ENCODE measurements around the gene LYL1.

LYL1 gene

DNA sequence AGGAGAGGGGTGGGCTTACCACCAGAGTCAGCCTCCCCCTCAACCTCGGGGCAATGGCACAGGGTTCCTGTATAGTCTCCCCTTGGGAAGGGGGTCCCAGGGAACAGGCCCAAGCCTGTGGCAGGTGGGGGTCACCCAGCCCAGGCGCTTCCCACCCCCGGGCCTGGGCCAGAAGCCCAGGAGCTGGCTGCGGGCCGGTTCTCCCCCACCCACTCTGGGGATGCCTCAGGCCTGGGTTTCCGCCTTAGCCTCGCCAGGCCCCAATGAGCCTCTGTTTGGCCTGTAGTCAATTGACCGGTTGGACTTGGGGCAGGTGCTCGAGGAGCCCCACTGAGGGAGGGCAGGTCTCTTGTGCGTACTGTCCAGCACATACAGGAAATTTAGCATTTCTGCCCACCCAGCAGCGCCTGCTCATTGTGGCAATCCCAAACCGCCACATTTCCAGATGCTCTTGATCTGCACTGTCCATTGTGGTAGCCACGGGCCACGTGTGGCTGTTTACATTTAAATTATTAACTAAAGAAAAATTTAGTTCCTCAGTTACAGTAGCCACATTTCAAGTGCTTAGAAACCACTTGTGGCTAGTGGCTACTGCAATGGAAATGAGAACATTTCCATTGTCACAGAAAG lies 9.9 kb downstream of the LYL1 start:
- no peak for DNase-seq

DNA sequence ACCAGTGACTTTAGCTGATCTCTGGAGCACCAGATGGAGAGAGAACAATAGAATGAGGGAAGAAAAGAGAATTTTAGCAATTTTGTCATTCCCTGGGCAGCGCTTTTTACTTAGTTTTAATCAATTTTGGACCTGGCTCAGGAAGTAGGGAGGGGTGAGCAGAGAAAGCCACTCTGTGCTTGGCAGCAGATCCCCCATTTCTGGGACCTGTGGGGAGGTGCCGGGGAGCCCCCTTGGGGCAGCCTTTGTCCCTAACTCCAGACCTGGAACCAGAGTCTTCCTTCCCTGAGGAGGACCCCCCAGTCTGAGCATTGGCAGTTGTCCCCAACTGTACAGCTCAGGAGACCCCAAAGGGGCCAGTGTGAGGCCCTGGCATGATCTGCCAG lies 10.5 kb downstream of the LYL1 start:
- no peak for DNase-seq

DNA sequence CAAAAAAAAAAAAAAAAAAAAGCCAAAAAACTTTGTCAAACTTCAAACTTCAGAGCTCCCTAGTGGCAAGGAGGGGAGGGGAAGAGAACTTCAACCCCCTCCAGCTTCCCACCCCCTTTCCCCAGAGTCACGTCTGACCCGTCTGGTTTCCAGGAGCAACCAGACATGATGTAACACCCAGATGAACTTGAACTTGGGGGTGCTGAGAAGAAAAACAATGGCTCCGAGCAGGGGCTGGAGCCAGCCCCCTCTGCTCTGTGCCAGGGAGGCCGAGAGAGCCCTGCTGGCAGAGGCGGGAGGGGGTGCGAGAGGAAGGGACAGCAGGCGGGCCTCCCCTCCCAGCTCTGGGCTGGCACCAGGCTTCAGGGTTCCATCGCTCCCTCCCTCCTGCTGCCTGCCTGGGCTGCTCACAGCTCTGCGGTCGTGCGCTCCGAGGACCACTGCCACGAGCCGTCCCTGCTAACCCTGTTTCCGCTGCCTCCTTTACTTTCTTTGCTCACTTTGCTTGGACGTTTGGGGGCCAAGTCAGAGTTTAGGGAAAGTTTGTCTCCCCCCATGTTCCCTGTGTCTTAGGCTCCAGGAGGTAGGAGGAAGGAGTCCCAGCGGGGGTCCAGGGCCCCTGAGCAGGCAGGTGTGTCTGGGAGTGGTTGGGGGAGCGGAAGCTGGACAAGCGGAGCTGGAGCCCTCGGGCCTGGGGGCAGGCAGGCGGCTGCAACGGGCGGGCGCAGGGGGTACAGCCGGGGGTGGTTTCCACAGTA lies 11.1 kb downstream of the LYL1 start:
- DNase-seq: peak in 1 of 3 donors; percentile 24

DNA sequence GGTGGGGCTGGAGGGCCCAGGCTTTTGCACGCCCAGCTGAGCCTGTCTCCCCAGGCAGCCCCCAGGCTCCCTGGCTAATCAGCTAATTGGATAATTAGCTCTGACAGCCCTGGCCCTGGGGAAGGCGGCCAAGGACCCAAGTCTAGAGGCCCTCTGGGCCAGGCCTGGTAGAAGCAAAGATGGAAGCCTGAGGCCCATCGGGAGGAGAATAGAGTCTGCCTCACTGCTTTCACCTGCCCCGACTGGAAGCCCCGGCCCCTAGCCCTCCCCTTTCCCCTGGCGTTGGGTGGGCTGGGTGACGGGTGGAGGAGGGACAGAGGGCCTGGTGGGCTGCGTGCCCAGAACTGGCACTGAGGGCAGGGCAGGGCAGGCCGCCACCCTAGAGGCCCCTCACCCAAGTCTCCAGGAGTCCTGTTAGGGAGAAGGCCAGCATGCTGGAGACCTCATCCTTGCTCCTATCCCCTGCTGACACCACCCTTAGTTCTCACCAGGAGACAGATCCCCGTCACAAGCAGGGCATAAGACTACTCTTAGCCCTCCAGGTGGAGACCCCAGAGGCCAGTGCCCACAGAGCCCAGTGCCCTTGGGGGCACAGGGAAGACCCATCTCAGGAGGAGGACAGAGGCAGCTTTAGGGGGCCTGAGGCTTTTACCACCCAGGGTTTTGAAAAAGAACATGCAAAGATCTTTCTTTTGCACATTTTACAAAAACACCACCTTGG lies 12.0 kb downstream of the LYL1 start:
- DNase-seq: no peak

DNA sequence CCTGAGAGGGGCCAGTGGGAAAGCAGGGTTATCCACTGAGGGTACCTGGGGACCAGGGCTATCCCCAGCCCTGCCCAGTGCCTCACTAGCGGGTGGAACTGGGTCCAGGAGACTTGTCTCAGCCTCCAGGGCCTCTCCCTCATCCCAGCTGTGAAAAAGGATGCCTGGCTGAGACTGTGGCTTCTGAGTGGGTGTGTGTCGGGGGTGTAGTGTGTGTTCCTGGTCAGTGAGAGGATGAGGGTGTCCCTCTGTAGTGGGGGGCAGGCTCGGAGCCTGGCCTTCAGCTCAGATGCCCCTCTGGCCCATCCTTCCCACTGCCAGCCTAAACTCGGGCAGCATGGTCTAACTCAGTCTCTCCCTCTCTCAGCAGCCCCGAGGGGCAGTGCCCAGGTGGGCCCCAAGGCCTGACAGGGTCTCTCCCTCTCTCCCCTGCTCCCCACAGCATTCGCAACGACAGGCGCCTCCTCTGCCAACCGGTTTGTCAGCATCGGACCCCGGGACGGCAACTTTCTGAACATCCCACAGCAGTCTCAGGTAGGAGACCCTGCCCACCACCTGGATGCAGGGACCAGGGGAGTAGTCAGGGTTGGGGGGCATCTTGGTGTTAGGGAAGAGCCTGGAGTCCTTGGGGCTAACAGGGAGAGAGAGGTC lies 12.7 kb downstream of the LYL1 start:
- no peak for DNase-seq

DNA sequence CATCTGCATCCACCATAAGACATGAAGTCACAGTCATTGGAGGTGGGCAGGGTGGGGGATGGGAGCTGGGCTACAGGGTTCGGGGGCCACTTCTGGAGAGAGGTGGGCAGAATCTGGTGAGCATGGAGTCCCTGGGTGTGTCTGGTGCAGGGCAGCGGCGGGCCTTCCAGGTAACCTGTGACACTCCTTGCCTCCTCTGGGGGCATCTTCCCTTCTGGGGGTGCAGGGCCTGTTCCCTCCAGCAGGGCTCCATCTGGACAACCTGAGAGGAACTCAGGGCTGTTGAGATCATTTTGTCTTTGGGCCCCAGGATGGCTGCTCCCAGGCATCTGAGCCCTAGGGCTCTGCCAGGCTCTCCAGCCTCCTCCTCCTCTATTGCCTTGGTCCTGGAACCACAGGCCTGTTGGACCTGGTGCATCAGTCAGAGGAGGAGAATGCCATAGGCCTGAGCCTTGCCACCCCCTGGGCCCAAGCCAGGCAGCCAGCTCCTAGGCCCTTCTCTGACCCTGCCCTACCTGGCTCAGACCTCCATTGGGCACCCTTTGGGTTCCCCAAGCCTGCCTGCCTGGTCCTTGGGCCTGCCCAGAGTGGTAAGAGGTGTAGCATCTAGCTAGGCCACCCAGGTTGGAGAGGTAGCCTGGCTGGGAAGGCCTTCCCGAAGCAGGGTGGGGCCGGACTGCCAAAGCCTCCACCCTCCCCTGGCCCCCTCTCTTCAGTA lies 13.4 kb downstream of the LYL1 start:
- DNase-seq: no peak

DNA sequence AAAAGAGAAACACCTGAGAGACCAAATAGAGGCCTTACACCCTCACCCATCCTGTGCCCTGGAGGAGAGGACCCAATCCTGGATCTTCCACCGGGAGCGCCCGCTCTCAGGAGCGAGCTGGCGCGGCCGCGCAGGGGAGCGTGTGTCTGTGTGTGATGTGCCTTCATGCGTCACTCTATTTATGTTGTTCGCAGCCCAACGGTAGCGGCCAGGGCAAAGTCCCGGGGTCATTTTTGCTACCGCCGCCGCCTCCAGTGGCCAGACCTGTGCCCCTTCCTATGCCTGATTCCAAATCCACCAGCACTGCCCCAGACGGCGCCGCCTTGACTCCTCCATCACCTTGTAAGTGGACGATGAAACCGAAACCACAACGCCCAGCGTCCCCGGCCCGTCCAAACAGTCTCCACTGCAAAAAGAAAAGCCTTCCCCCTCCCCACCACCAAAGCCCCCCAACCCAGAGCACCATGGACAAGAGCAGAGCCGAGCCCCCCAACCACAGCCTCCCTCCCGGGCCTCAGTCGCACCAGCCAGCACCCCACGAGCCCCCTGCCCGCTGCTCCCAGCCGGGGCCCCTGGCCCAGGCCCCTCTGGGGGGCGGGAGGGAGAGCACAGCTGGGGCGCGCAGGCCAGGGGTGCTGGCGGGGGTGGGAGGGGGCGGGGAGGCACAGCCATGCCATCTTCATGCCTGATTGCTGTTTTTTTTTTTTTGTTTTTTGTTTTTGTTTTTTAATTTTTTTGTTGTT lies 14.7 kb downstream of the LYL1 start:
- DNase-seq: no peak

DNA sequence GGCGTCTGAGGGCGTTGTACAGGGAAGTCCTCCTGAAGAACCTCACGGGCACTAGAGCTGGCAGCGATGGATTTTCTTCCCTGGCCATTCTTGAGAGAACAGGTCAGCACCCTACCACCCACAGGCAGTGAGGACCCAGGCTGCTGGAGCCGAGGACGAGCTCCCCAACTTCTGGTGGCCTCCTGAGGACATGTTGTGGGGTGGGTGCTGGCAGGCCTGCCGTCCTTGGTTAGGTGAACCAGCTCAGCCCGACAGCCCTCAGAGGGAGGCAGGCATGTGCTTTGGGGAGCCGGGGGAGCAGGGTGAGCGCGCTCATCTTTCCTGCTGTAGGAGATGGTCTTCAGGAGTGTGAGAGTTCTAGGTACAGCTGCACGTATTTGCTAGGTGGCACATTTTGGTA lies 15.4 kb downstream of the LYL1 start:
- no peak for DNase-seq

DNA sequence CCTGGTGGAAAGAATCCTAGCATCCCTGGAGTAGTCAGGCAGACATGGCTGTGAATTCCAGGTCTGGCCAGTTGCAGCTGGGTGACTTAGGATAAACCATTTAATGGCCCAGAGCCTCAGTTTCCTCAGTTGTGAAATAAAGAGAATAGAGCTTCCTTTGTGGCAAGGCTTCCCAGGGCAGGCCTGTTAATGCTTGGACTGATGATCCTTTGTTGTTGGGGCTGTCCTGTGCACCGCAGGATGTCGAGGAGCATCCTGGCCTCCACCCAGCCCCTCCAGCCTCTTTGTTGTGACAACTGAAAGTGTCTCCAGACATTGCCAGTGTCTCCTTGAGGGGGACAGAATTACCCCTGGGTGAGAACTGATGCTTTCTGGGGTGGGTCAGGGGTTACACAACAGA lies 16.3 kb downstream of the LYL1 start:
- DNase-seq: no peak

DNA sequence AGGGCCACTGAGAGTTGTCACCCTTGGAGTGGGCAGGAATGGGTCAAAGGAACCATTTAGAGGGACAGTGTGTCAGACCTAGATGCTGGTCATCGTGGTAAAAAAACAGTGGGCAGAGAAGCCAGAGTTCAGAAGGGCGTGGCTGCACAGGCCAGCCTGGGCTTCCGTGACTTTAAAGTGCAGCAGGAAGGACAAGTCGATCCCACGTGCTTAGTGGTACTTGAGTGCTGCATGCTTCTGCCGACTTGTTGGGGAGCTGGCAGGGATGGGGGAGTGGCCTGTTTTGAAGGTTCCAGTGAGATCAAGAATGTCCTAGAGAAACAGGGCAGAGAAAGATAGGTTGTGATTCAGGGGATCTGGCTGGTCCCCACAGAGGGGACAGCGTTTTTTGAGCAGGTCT lies 17.0 kb downstream of the LYL1 start:
- peak; percentile 34 to 43 (median 35) for DNase-seq

DNA sequence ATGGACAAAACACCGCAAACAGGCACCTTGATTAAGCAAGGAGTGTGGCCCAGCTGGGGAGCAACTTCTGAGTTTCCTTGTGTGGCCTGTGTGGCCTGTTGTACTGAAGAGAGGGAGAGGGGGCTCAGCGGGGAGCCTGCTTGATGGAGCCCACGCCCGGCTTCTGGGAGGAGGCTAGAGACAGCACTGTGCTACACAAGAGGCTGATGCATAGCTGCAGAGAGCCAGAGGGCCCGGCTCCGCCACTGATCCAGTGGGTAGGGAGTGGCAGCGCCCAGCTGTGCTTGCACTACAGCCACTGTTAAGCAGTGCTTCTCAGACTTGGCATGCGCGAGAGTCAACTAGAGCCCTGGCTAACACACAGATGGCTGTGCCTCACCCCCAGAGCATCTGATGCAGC lies 19.0 kb downstream of the LYL1 start:
- no peak for DNase-seq

DNA sequence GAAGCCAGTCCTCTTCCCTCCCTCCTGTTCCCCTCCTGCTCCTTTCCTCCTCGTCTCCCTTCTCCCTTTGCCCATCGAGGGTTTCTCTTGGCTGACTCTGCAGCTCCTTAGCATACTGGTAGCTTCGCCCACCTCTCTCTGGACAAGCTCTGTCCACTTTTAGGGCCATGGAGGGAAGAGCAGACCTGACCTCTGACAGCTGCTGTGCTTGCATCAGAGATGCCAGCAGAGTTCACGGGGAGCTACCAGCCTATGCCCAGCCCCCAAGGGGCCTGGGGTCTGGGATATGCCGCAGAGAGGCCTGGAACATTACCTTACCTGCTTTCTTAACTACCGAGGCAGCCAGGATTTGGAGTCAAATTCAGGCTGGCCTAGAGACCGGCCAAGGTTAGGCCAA lies 19.7 kb downstream of the LYL1 start:
- DNase-seq: no peak

DNA sequence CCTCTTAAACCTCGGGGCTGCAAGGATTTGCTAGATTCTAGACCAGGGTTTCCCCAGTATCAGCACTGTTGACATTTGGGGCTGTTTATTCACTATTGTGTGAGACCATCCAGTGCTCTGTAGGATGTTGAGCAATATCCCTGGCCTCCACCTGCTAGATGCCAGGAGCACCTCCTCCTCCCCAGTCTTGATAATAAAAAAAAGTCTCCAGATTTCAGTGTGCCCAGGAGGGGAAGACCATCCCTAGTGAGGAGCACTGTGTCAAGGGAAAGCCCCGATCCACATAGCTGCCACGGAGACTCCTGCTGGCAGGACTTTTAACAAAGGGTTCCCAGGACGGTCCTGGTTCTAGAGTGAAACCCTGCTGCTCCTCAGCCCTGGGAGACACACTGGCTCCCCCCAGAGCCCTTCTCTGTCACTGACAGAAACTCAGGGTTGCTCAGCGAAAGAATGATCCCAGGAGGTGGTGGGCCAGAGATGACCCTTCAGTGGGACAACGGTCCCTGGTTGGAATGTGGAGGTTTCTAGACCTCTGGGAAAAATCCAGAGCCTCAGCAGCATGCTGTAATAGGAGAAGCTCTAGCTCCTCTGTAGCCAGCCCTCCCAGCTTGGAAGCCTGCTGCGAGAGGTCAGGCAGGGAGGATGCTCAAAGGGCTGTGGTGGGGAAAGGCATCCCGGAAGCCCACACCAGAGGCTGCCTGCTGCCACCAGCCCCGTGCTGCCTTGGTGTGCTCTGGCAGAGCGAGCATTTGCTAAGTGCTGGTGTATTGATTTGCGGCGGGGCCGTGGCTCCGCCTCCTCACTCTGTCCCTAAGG lies 20.3 kb downstream of the LYL1 start:
- DNase-seq: peak; percentile 15 to 42 (median 29)

DNA sequence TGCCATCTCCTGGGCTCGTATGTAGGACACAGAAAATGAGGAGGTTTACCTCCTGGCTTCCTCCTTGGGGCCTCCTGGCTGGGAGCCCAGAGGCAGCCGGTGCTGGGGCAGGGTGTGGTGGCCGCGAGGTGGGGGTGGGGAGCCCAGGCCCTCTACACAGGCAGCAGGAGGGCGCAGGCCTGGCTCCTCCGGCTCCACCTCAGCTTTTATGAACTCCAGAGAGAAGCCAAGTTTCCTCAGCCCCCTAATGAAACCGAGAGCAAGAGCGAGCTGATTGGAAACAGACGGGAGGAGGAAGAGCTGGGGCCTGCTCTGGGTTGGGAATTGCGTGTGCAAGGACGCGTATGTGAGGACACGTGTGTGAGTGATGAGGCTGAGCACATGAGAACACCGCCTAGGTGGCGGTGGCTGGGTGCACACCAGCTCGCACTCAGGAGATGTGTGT lies 23.1 kb downstream of the LYL1 start:
- DNase-seq: no peak

DNA sequence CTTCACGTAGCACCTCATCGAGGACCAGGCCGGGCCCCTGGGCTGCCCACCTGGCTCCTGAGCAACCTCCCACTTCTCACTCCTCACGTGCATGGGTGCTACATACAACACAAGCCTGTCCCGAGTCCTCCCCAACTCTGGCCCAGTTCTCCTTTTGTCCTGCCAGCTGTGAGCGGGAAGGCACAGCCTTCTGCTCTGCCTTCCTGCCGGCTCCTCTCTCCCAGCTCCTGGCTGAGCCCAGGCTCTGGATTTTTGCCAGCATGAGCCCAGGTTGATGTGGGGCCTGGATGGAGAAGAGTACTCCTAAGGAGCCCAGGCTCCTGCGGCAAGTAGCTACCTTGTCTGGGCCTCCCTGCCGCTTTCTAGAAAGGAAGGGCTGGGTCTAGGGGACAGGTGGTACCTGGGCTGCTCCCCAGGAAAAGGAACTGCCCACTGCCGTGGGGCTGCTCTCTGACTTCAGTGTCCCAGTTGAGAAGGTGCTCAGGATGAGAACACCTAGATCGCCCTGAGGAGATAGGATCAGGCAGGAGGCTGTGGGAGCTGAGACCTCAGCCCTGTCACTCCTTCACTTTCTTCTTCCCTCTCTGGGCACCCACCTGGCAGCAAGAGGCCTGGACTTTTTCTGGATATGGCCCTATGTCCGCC lies 23.6 kb downstream of the LYL1 start:
- DNase-seq: no peak

DNA sequence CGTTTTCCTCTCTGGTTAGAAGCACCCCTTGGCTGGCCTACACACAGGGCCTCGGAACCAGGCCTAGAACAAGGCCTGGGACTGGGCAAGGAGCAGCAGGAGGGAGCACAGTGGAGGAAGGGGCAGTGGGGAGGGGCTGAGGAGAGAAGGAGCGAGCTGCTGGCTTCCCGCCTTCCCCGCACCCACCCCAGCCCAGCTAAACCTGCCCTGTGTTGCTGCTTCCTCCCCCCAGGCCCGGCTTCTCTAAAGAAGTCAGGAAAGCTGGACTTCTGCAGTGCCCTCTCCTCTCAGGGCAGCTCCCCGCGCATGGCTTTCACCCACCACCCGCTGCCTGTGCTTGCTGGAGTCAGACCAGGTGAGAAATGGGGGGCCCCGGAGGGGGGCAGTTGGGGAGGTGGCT lies 24.3 kb downstream of the LYL1 start:
- no peak for DNase-seq

DNA sequence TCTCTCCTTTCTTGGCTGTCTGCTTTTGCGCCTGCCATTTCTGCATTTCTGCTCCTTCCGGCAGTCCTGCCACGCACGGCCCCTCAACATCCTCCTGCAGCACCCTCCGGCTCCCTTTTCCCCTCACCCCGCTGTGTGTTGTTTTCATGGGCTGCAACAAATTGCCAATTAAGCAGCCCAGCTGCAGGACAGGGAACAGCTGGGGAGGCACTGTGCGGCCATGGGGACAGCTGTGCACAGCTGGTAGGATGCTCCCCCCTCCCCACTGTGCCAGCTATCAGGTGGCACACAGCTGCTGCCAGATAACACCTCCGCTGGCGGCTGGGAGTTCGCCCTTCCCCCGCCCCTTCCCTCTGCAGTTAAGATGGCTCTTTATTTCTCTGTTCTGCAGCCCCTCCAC lies 25.4 kb downstream of the LYL1 start:
- no peak for DNase-seq

DNA sequence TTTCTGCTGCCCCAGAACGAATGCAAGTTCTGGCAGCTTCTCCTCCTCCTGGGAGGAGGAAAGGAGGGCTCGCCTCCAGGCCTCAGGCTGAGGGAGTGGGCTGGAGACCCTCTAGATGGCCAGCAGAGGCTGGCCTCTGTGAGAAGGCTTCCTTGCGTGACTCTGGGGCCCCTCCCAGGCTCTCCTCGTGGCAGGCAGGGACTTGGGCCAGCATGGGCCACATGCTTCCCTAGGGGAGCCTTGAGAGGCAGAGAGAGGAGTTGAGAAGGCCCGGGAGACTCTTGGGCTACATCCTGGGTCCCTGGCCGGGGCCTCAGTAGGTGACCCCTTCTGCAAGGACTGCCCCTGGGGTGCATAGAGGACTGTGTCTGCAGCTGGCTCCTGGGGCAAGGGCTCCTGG lies 25.9 kb downstream of the LYL1 start:
- no peak for DNase-seq

DNA sequence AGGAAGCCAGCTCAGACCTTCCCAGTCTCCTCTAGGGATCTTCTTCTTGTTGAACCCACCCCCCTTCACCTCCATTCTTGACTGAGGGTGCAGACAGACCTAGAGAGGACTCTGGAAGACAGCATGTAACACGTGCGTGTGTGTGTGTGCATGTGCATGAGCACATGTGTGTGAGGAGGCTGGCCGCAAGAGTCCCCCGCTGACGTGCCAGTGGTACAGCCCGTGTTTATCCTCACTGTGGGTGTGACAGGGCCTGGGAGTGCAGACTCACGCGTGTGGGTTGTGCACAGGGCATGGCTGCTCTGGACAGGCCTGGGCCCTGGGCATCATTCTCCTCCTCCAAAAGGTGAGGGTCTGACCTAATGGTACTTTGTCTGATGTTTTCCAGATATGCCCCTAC lies 26.3 kb downstream of the LYL1 start:
- DNase-seq: no peak

DNA sequence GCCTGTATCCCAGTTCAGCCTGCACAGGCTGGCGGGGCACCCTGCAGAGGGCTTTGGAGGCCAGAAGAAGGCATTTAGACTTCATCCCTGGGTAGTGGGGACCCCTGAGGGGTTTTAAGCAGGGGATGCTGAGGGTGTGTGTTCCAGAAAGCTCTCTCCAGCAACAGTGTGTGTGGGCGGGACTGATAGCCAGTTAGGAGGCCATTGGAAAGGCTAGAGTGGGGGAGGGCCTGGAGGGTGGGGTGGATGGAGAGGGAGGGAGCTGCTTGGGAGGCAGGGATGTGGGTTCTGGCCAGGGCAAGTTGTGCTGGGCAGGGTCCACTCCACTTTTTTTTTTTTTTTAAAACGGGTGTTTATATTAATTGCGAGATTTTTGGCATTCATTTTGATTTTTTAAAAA lies 28.3 kb downstream of the LYL1 start:
- no peak for DNase-seq

DNA sequence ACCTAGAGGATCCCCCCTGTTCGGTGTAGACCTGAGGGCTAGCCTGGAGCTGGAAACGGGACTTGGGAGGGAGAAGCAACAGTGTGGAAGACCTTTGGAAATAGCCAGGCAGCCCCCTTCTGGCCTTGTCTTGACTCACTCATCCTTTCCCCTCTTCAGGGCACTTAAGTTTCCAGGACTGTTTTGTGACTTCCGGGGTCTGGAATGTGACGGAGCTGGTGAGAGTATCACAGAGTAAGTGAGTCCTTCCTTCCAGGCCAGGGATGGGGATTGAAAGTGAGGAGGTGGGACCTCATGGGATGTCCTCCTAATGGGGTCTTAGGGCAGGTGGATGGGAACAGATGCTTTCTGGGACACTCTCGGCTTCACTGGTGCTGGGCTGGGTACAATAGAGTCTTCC lies 29.4 kb downstream of the LYL1 start:
- no peak for DNase-seq

Measured in suppressor macrophage treated with lipopolysaccharide for 1 hour (primary cell).